ENCODE results near the gene SFMBT1.
A peak's percentile ranks its signal among the peaks of the same experiment; 100 is the strongest.
"Not testable (repeated sequence)": the region's sequence is repeated elsewhere in the genome, so short reads cannot be mapped to it uniquely, and the experiment has no call there.

Gene SFMBT1

GRCh38 chr3:53073553-53074365, 27.9 kb upstream of the SFMBT1 start:
- DNase-seq, result no peak

- DNase-seq, result peak; percentile 88
These were observed 27.0 kb upstream of the SFMBT1 start for GRCh38 chr3:53072653-53073552.

GRCh38 chr3:53071882-53072431, 26.1 kb upstream of the SFMBT1 start:
- DNase-seq, result no peak

GRCh38 chr3:53069422-53070068, 23.7 kb upstream of the SFMBT1 start:
- DNase-seq, result no peak

- no peak for DNase-seq
These were observed 22.3 kb upstream of the SFMBT1 start for GRCh38 chr3:53068176-53068575.

GRCh38 chr3:53067567-53067966, 21.7 kb upstream of the SFMBT1 start:
- DNase-seq, result no peak

GRCh38 chr3:53065841-53066480, 20.1 kb upstream of the SFMBT1 start:
- DNase-seq, result no peak

- no peak for DNase-seq
These were observed 17.0 kb upstream of the SFMBT1 start for GRCh38 chr3:53062905-53063304.

- peak in 1 of 2 experiments; percentile 25 for DNase-seq
These were observed 10.6 kb upstream of the SFMBT1 start for GRCh38 chr3:53056442-53056841.

- not testable (repeated sequence) for DNase-seq
These were observed 8.4 kb upstream of the SFMBT1 start for GRCh38 chr3:53054233-53054632.

GRCh38 chr3:53051929-53052328, 6.1 kb upstream of the SFMBT1 start:
- no peak for DNase-seq

- no peak for DNase-seq
These were observed 4.1 kb upstream of the SFMBT1 start for GRCh38 chr3:53049987-53050386.

- DNase-seq, result no peak
These were observed 598 bp upstream of the SFMBT1 start for GRCh38 chr3:53046171-53047170.

GRCh38 chr3:53044711-53045517, 959 bp downstream of the SFMBT1 start:
- DNase-seq, result peak; percentile 46 to 48

GRCh38 chr3:53044371-53044710, 1.5 kb downstream of the SFMBT1 start:
- DNase-seq, result no peak

- DNase-seq, result no peak
These were observed 2.1 kb downstream of the SFMBT1 start for GRCh38 chr3:53043738-53044137.

GRCh38 chr3:53042651-53043050, 3.2 kb downstream of the SFMBT1 start:
- no peak for DNase-seq

GRCh38 chr3:53040351-53040820, 5.5 kb downstream of the SFMBT1 start:
- no peak for DNase-seq

- DNase-seq, result no peak
These were observed 6.5 kb downstream of the SFMBT1 start for GRCh38 chr3:53039376-53039752.

- DNase-seq, result no peak
These were observed 7.0 kb downstream of the SFMBT1 start for GRCh38 chr3:53038679-53039375.
